Duodenal mucosa (tissue), 2 donors: ENCODE results near the gene APOL2.
"Not testable (repeated sequence)": the region's sequence is repeated elsewhere in the genome, so short reads cannot be mapped to it uniquely, and the experiment has no call there.

Experiments used
- H3K27ac ChIP-seq: one replicate; pipeline ENCODE4 v1.7.0; 2013; ENCODE audit warnings: low read depth, low read length
- H3K27me3 ChIP-seq, 2 donors: one replicate each; pipeline ENCODE4 v1.7.0; 2013; ENCODE audit warnings: low read length in 2 of 2, control low read depth in 1 of 2; ENCODE audit not compliant: insufficient read depth in 2 of 2, control insufficient read depth in 1 of 2
- H3K36me3 ChIP-seq, 2 donors: one replicate each; pipeline ENCODE4 v1.7.0; 2013; ENCODE audit warnings: low read length in 2 of 2, control low read depth in 1 of 2; ENCODE audit not compliant: insufficient read depth in 2 of 2, control insufficient read depth in 1 of 2
- H3K4me1 ChIP-seq, 2 donors: one replicate each; pipeline ENCODE4 v1.7.0; 2013; ENCODE audit warnings: low read length in 2 of 2, control low read depth in 1 of 2; ENCODE audit not compliant: insufficient read depth in 2 of 2, control insufficient read depth in 1 of 2
- H3K4me3 ChIP-seq, 2 donors: one replicate each; pipeline ENCODE4 v1.7.0; 2013; ENCODE audit warnings: low read length in 2 of 2, low read depth in 1 of 2
- H3K9ac ChIP-seq, 2 donors: one replicate each; pipeline ENCODE4 v1.7.0; 2013; ENCODE audit warnings: low read length in 2 of 2, low read depth in 1 of 2
- H3K9me3 ChIP-seq, 2 donors: one replicate each; pipeline ENCODE4 v1.7.0; 2013; ENCODE audit warnings: low read length in 2 of 2, control low read depth in 1 of 2; ENCODE audit not compliant: control insufficient read depth in 1 of 2

The APOL2 gene

DNA sequence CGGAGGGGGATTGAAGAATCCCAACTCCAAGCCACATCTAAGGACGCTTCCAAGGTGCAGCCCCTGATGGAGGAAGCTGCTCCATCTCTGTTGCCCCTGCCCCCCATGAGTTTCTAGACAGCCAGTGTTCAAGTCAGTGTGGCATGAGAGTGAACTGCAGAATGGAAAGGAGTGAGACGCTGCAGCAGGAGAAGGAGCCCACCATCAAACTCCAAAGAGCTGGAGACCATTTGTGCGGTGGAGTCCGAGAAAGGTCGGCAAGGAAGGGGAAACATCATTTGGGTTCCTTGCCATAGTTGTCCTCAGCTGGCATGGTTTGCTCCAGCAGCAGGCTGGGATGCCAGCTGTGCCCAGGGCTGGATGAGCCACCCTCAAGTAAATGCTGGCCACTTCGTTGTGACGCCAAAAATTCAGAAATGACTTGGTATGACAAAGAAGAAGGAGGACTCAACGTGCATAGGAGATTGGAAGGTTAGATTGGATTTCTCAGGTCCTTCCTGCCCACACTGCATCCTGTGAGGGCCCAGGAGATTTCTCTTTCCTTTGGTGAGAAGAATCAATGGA, 16.4 kb downstream of the APOL2 start:
- Histone ChIP-seq H3K27ac (no peak overlapping the region), H3K9ac (no peak overlapping the region), H3K9me3 (no peaks in the 10 kb centered on the region), H3K36me3 (peaks cover 6 to 13% of the 10 kb centered on the region in 2 donors), H3K27me3 (no peaks in the 10 kb centered on the region), H3K4me3 (no peak overlapping the region), H3K4me1 (peaks cover 5 to 8% of the 10 kb centered on the region in 2 donors)

DNA sequence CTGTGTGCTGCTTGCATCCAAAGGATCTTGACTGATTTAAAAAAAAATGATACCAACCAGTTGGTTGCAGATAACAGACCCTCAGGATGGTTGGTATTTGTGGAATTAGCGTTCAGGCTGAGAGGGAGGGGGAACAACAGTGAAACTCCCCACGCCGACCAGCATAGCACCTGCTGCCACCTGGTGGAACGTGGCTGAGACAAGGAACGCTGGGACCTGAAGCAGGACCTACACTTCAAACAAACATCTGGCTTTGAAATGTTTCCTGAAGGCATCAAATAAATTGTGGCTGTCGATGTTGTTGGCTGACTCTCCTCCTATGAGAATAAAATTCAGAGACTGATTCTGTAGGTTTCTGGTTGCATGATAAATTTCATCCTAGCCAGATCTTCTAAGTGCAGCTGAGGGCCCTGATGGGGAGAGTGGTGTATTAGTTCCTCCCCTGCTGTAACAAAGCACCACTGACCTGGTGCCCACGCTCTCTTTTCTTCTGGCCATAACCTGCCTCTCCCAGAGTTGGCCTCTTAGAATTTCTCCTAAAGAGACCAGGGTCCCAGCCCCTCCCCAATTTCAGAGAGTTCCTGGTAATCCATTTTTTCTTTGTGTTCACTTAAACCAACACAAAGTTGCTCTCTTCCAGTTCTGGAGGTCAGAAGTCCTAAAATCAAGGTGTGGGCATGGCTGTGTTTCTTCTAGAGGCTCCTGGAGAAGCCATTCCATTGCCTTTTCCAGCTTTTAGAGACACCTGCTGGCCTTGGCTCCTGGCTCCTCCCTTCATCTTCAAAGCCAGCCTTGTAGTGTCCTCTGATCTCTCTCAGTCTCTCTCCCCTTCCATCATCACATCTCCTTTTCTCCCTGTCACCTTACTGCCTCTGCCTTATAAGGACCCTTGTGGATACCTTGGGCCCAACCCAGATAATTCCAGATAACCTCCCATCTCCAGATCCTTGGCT, 17.3 kb downstream of the APOL2 start:
- no peaks in the 10 kb centered on the region for H3K9me3 ChIP-seq
- no peak overlapping the region for H3K9ac ChIP-seq
- no peak overlapping the region for H3K27ac ChIP-seq
- H3K27me3 ChIP-seq = no peaks in the 10 kb centered on the region
- H3K4me1 ChIP-seq = peaks cover 5 to 8% of the 10 kb centered on the region in 2 donors
- H3K36me3 ChIP-seq = peaks cover 0 to 6% of the 10 kb centered on the region in 2 donors
- H3K4me3 ChIP-seq = no peak overlapping the region

DNA sequence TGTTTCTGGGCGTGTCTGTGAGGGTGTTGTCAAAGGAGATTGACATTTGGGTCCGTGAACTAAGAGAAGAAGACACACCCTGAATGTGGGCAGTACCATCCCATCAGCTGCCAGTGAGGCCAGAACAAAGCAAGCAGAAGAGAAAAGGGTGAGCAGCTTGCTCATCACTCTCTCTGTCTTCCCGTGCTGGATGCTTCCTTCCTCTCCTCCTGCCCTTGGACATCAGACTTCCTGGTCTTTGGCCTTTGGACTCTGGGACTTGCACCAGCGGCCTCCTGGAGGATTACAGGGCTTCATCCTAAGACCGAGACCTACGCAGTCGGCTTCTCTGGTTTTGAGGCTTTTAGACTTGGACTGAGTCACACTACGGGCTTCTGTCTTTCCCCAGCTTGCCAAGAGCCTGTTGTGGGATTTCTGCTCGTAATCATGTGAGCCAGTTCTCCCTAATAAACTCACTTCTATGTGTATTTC, 18.8 kb downstream of the APOL2 start:
- Histone ChIP-seq H3K36me3 (no peaks in the 10 kb centered on the region), H3K4me3 (no peak overlapping the region), H3K9ac (no peak overlapping the region), H3K4me1 (peaks cover 5 to 8% of the 10 kb centered on the region in 2 donors), H3K27ac (no peak overlapping the region), H3K9me3 (no peaks in the 10 kb centered on the region), H3K27me3 (no peaks in the 10 kb centered on the region)

DNA sequence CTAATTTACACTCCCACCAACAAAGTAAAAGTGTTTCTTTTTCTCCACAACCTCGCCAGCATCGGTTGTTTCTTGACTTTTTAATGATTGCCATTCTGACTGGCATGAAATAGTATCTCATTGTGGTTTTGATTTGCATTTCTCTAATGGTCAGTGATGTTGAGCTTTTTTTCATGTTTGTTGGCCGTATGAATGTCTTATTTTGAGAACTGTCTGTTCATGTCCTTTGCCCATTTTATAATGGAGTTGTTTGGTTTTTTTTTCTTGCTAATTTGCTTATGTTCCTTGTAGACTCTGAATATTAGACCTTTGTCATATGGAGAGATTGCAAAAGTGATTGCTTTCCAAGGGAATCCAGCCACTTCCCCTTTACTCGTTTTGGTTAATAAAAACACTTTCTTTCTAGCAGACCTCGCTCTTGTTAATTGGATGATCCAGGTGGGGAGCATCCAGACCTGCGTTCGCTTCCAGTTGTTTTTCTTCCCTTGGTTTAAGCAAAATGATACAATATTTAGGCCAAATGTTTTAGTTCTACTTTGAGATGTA, 20.6 kb downstream of the APOL2 start:
- H3K27ac ChIP-seq = no peak overlapping the region
- H3K9me3 ChIP-seq = no peaks in the 10 kb centered on the region
- H3K4me1 ChIP-seq = peaks cover 5 to 8% of the 10 kb centered on the region in 2 donors
- H3K9ac ChIP-seq = no peak overlapping the region
- H3K4me3 ChIP-seq = no peak overlapping the region
- no peaks in the 10 kb centered on the region for H3K27me3 ChIP-seq
- no peaks in the 10 kb centered on the region for H3K36me3 ChIP-seq

DNA sequence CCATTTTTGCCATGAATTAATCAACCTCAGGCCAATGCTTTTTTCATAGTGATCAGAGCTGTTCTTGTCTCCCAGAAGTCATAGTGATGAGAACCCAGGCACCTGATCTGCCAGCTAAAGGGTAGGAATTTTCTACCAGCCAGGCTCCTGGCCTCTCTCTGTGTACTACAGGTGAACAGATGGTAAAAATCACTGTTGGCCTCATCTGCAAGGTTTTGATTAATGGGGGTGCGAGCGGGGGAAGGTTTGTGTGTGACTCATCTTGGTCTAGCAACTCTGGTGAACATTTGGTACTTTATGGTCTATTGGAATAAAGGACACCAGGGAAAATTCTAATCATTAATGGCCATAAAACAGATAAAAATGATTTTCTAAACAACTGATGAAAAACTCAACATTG, 23.3 kb downstream of the APOL2 start:
- Histone ChIP-seq H3K36me3 (no peaks in the 10 kb centered on the region), H3K27ac (no peak overlapping the region), H3K9me3 (no peaks in the 10 kb centered on the region), H3K4me1 (peaks cover 3 to 22% of the 10 kb centered on the region in 2 donors), H3K9ac (no peak overlapping the region), H3K4me3 (no peak overlapping the region), H3K27me3 (no peaks in the 10 kb centered on the region)

DNA sequence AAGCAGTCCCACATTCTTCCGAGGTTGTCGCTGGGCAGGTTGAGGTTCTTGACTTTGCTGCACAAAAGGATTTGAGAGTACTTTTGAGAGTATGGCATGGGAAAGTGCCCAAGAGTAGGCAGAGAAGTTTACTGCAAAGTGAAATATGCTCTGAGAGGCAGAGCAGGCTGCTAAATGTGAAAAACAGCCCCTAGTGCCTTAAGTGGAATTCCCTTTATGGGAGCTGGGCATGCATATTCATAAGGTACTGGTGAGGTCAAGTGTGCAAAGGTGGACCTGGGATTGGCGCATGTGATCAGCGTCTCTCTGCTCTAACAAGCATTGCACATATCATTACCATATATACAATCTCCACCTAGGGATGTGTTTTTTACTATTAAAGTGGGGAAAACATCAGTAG, 25.7 kb downstream of the APOL2 start:
- no peaks in the 10 kb centered on the region for H3K27me3 ChIP-seq
- H3K9ac ChIP-seq = no peak overlapping the region
- H3K4me1 ChIP-seq = peaks cover 11 to 20% of the 10 kb centered on the region in 2 donors
- peaks cover 0 to 2% of the 10 kb centered on the region in 2 donors for H3K9me3 ChIP-seq
- no peaks in the 10 kb centered on the region for H3K36me3 ChIP-seq
- no peak overlapping the region for H3K4me3 ChIP-seq
- no peak overlapping the region for H3K27ac ChIP-seq

DNA sequence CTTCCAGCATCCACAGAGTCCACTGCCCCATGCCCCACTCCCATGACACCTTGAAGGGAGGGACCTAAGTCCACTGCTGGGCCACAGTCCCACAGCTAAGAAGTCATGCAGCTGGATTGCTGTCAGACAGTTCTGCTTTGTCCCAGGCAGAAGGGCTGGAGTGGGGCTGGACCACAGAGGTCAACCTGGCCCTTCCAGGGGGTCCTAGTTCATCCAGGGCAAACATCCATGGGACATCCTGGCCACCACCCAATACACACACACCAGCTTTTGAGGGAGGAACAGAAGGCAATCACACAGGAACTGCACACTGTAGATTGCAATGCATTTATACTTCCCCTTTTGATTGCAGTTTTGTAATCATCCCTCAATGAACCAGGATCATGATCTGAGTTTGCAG, 26.4 kb downstream of the APOL2 start:
- Histone ChIP-seq H3K4me1 (peaks cover 15 to 20% of the 10 kb centered on the region in 2 donors), H3K27me3 (no peaks in the 10 kb centered on the region), H3K9ac (no peak overlapping the region), H3K9me3 (peaks cover 0 to 2% of the 10 kb centered on the region in 2 donors), H3K4me3 (no peak overlapping the region), H3K36me3 (no peaks in the 10 kb centered on the region), H3K27ac (no peak overlapping the region)

DNA sequence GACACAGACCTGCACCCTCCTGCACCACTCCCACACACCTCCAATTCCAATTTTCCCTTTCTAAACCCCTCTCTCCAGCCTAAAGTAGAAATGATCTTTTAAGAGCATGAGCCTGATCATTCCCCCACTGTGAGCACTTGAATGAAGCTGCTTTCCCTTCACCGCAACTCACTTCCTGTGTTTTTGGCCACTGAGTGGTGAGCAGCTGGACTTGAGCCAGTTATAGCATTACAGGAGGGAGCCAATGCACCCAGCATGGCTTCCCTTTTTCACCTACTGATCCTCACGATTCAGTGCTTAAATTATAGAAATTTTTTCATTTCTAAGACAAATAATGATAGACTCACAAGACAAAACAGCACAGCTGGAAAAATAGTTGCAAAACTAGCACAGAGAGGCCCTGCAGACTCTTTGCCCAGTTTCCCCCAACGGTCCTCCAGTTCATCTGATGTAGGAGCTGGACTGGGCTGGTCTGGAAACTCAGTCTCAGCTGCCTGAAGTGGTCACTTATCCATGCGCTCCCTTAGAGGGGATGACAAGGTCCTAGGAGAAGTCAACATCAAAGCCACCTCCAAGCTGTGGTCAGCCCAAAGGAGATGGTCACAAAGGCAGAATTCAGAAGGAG, 28.0 kb downstream of the APOL2 start:
- no peaks in the 10 kb centered on the region for H3K27me3 ChIP-seq
- H3K9me3 ChIP-seq = peaks cover 0 to 2% of the 10 kb centered on the region in 2 donors
- no peaks in the 10 kb centered on the region for H3K36me3 ChIP-seq
- no peak overlapping the region for H3K27ac ChIP-seq
- H3K9ac ChIP-seq = no peak overlapping the region
- peaks cover 15 to 20% of the 10 kb centered on the region in 2 donors for H3K4me1 ChIP-seq
- no peak overlapping the region for H3K4me3 ChIP-seq

DNA sequence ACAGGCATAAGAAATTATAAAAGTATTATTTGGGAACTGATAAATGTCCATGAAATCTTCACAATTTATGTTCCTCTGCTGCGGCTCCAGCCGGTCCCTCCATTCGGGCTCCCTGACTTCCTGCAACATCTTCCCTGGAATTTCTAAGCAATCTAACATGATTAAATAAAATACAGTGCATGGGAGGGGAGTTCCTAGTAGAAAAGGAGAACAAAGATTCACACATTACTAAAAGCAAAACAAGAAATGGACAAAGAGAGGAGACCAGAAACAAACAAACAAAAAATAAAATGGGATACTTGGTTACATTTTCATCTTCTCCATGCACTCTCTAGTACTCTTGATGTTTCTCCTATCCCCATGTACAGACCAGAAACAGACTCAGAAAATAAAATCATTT, 29.1 kb downstream of the APOL2 start:
- Histone ChIP-seq H3K4me1 (peaks cover 15 to 20% of the 10 kb centered on the region in 2 donors), H3K4me3 (no peak overlapping the region), H3K27me3 (no peaks in the 10 kb centered on the region), H3K9ac (no peak overlapping the region), H3K27ac (no peak overlapping the region), H3K9me3 (peaks cover 0 to 2% of the 10 kb centered on the region in 2 donors), H3K36me3 (no peaks in the 10 kb centered on the region)

DNA sequence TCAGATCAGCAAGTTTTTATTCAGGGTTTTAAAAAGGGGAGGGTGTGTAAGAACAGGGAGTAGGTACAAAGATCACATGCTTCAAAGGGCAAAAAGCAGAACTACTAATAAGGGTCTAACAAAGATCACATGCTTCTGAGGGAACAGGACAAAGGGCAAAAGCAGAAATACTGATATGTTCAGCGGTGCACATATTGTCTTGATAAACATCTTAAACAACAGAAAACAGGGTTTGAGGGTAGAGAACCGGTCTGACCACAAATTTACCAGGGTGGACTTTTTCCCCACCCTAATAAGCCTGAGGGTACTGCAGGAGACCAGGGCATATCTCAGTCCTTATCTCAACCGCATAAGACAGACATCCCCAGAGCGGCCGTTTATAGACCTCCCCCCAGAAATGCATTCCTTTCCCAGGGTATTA, 29.8 kb downstream of the APOL2 start:
- H3K36me3 ChIP-seq, H3K4me3 ChIP-seq, H3K9me3 ChIP-seq, H3K9ac ChIP-seq, H3K27ac ChIP-seq, H3K27me3 ChIP-seq: not testable (repeated sequence)
- peaks cover 15 to 21% of the 10 kb centered on the region in 2 donors for H3K4me1 ChIP-seq
